ENCODE measurements around the gene PDZRN4.
"Not testable (repeated sequence)": the region's sequence is repeated elsewhere in the genome, so short reads cannot be mapped to it uniquely, and the experiment has no call there.

Gene PDZRN4

DNA sequence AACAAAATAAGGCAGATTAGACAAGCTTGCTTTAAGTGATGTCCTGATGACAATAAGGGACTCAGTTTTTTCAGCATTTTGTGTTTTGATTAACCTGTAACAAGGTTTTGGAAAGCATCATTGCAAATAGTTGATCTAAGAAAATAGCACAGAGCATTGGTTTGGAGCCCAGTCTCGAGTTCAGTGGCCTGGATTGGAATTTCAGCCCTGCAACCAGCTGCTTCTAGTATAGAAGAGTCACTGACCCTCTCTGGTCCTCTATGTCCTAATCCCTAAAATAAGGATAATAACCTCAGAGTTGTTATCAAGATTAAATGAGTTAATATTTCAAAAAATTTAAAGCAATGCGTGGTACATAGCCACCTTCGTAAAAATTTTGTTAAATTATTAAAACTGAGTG is 25.5 kb downstream of the PDZRN4 start:
- DNase-seq (ENCODE audit: low read depth in 2 of 2), result no peak

DNA sequence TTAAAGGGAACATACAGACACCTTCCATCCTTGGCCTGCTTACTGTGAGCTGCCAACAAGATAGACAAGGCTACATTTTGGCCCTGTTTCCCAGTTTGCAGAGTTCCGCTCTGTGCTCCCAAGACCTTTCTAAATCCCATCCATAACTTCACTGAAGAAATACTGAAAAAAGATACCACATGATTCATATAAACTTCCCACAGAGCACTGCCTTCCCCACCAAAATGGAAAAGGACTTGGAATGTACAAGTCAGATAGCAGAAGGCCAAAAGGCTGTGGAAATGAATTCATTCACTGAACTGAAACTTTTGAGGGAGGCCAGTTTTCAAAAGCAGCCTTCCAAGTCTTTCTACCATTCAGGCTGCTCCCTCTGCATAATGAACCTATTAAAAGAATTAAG is 29.6 kb downstream of the PDZRN4 start:
- DNase-seq (ENCODE audit: low read depth in 2 of 2), result no peak

DNA sequence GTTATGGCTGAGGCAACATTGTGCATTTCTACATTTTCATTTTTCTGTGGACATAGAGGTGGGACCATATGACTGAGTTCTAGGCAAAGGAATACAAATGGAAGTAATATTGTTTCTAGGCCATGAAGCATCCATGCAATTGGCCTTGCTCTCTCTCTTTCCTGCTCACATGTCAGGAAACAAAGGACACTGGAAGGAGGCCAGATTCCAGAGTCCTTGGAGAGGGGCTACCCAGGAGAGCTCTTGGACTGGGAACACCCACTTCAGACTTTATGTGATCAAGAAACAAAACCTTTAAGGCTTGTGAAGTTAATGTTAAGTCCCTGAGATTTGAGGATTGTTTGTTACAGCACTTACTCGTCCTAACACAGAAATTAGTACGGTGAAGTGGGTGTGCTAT is 32.8 kb downstream of the PDZRN4 start:
- no peak for DNase-seq (ENCODE audit: low read depth in 2 of 2)

DNA sequence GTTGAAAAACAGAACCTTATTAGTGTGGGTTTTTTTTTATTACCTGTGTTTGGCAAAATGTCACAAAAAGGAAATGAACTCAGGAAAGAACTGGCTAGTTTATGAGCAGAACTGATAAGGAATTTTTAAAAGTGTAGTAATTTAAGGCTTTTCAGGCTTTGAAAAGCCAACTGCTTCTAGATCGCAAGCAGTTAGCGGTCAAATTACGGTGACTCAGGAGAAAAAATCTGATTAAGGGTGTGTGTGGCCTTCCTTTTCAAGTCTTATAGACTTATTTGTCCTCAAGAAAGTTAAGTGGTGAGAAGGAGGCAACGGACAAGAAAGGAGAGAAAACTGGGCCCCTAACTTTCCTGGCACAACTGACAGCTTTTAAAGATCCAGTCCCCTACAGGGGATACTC is 33.4 kb downstream of the PDZRN4 start:
- no peak for DNase-seq (ENCODE audit: low read depth in 2 of 2)

DNA sequence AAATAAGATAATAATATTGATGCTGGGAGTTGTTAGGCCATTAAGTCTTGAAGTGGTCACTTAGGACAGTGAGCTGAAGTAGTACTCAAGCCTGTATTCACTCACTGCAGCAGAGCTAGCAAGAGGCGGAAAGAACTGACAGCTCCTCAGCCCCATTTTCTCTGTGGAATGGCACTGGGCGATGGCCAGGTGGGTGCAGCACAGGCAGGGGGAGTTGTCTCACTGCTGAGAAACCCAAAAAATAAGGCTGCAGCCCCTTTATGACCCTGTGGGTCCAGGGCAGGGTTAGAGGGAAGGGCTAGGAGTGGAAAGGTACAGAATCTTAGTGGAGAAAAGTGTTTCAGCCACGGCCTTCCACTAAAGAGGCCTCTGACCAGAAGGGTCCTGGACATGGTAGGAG is 35.5 kb downstream of the PDZRN4 start:
- no peak for DNase-seq (ENCODE audit: low read depth in 2 of 2)

DNA sequence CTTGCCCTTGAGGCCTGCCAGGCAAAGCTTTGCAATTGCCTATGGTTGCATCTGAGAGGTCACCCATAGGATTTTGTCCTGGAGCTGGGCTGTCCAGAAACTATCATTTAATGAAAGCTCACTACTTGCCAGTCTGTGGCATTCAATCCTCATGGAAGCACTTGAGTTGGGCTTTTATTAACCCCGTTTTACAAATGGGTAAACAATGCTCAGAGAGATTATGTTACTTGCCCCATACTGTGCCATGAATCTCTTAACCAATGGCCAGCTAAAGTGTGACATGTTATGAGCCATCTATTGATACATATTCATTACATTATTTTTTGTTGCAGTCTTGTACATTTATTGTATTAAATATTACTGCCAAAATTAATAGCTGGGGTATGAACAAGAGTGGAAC is 35.9 kb downstream of the PDZRN4 start:
- DNase-seq (ENCODE audit: low read depth in 2 of 2), result no peak

DNA sequence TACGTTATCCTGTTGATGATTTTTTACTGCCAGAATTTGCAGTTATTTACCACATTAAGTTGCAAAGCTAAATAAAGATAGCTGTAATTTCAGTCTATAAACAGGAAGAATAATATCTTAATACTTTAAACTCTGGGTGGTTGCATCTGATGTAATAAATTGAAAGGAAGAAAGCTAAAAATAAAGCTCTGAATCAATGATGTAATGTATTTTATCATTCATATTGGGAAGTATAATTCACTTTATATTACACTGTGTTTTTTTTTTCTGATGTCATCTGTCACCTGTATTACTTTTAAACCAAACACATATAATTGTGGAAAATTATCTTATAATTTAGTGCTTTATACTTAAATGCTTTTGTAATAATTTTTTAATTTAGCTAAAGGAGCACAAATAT is 37.1 kb downstream of the PDZRN4 start:
- DNase-seq (ENCODE audit: low read depth in 2 of 2), result no peak

DNA sequence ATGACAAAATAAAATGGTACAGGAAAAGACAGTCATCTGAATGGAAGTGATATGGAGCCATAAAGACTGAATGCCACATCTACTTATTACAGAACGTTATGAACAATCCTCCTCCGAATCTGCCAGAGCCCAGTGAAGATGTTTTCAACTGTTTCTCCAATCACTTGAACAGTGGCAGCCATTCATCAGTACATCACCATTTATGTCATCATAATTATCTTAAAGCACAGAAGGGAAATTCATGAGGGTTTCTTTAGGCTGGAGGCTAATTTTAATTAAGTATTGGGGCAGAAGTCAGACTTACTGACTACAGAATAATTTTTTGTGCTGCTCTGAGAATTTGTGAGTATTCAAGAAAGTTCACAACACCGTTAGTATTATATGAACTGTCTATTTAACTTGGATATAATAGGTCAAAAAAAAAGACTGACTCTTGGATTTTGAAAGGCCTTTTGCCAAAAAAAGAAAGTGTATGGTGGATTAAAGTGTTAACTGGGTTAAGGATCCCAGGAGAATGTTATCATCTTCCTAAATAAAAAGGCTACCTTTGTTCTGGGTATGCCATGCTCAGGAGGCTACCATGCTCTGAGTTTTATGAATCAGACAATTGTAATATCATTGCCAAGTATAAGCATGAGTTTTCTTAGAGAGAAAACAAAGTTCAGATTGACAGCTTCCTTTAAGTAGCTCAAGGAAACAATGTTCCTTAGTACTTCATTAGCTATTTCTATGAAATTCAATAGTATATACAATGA is 40.1 kb downstream of the PDZRN4 start:
- no peak for DNase-seq (ENCODE audit: low read depth in 2 of 2)

DNA sequence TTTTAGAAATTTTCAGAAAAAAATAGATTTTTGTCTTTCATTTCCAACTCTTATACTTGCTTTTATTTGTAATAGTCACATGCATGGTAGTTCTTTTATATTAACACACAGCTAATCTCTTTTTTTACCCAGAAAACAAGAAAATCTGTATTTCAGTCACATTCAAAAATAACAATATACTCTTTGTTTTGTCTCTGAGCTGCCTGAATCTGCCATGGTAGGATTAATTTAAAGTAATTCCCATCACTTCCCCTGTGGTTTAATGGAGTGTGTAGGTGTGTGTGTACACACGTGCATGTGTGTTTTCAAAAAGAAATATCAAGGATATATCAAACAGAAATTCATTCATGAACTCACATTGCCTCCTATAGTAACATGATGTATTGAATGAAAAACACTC is 42.6 kb downstream of the PDZRN4 start:
- no peak for DNase-seq (ENCODE audit: low read depth in 2 of 2)

DNA sequence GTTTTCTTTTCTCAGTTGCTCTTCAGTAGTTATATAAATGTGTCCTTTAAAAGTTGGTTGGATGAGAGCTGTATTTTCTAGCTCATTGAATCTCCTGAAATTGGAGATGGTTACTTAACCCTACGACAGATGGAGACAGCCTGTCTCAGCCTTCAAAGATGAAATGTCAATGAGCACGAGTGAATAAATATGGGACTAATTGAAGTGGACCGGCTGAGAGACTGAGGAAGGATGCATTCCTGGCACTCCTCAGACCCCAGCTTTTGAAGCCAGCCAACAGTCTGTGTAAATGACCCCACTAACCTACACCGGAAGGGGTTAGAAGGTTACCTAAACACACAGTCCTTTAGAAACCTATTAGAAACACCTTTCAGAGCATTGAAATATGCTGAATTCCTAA is 46.6 kb downstream of the PDZRN4 start:
- no peak for DNase-seq (ENCODE audit: low read depth in 2 of 2)

DNA sequence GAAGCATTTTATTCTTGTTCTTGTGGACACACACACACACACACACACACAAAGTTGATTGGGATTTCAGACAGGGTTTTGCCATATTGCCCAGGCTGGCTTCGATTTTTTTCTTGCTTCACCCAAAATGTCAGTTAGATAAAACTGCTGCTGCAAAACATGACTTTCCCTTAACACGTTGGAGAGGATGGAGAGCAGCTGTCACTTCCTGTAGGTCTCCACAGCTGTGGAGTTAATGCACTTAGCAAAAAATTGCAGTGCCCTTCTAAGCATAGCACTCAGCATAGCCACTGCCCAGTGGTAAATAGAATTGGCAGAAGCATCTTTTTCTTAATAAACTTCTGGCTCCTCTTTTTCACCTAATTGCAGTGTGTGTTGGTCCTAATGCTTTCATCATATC is 54.5 kb downstream of the PDZRN4 start:
- DNase-seq (ENCODE audit: low read depth in 2 of 2), result no peak

DNA sequence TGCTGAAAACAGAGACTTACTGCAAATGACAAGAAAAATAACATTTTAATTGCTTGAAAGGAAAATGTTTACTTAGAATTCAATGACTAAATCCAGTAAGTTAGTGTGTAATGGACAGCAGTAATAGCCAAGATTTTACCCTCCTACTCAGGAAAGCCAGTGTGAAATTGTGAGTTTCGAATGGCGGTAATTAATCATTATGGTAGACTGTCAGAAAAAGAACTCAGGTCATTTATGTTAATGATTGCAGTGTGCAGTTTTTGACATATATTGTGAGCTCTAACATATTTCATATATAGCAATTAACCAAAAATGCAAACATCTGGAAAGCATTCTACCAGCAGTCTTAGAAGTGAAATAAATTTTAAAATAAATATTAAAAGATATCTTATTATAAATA is 60.3 kb downstream of the PDZRN4 start:
- DNase-seq (ENCODE audit: low read depth in 2 of 2), result no peak

DNA sequence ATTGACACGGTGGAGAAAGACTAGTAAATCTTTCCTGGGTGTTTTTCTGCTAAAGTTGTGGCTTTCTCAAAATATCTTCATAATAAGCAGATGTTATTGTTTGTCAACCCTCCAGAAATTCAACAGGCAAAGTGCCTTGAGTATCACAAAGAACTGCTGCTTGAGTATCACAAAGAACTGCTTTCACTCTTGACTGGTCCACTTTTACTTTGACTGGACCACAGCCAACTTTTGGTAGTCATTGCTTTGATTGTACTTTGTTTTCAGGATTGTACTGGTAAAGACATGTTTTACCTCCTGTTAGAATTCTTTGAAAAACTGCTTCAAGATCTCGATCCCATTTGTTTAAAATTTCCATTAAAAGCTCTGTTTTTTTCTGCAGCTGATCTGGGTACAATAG is 62.6 kb downstream of the PDZRN4 start:
- DNase-seq (ENCODE audit: low read depth in 2 of 2), result no peak

DNA sequence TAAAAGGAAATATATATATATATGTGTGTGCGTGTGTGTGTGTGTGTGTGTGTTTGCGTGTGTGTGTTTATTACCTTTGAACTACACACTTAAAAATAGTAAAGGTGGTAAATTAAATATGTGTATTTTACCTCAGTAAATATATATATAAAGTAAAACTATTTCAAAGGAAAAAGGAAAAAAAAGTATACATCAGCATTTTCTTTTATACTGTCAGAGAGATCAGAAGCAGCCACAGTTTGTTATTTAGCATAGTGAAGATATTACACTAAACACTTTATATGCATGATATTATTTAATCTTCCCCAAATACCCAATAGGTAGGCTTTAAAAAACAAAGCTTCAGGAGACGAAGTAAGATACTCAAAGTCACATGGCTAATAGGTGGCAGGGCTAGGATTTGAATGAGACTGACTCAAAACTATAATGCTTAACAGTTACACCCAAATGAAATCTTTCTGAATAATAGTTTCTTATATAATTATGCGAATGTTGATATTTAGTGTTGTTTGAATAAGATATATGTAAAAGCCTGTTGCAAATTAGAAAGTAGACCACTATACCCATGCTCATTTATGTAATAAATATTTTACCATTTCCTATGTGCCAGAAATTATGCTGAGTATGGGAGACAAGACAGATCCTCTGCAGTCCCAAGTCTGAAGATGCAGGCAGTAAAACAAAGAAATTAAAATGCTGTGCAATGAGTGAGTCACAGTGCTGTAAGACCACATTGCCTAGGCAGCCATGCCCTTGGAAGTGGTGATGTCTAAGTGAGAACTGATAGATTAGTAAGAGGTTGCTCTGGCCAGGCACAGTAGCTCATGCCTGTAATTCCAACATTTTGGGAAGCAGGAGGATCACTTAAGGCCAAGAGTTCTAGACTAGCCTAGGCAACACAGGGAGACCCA is 66.1 kb downstream of the PDZRN4 start:
- DNase-seq (ENCODE audit: low read depth in 2 of 2), result no peak

DNA sequence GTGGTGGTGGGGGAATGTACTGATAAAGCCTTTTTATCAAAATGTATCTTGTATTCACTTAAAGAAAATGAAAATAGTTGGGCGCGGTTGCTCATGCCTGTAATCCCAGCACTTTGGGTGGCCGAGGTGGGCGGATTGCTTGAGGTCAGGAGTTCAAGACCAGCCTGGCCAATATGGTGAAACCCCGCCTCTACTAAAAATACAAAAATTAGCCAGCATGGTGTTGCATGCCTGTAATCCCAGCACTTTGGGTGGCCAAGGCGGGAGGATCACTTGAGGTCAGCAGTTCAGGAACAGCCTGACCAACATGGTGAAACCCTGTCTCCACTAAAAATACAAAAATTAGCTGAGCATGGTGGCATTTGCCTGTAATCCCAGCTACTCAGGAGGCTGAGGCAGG is 75.1 kb downstream of the PDZRN4 start:
- not testable (repeated sequence) for DNase-seq (ENCODE audit: low read depth in 2 of 2)

DNA sequence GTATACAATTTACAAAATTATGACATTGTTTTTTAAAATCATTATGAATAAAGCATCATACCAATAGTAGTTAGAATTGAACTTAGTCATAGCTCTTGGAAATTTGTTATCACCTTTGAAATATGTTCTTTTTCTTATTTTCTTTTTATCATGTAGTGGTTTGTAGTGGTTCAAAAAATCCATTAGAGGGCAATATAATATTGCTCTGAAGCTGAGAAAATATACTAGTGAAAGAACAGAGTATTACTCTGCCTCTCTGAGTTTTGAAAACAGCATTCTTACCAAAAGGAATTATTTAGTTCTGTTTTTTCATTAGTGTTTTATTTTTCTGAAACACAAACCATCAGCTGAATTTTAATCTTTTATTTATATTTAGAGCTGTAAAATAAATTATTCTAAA is 76.2 kb downstream of the PDZRN4 start:
- DNase-seq (ENCODE audit: low read depth in 2 of 2), result no peak

DNA sequence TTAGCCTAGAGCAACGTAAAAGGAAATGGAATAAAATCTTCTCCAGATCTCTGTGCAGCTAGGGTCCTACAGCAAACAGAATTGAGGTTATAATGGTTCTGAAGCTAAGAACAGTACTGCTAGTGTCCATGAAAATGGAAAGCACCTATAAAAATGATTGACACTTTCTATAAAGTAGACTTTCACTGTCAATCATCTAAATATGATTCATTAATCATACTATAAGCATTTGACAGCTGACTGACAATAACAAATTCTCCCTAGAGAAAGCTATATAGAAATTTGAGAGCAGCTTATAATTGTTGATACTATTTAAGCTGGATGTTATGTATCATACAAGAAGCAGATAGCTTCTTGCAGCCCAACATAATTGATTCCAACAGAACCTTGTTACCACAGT is 80.9 kb downstream of the PDZRN4 start:
- no peak for DNase-seq (ENCODE audit: low read depth in 2 of 2)

DNA sequence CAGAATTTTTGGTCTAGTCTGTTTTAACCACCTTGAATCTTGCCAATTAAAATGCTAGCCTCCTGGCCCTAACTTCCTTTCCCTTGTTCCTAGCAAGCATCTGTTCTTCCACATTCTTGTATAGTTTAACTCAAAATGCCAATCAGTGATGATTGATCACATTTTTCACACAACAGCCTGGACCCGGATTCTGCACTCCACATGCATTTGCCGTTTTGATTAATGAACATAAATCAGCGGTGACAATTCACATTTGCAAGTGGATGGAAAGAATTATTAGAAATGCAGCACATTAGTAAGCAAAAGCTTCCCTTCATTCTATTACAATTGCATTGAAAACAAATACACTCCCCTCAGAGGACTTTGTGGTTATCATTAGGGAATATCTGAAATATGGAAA is 83.4 kb downstream of the PDZRN4 start:
- DNase-seq (ENCODE audit: low read depth in 2 of 2), result no peak

DNA sequence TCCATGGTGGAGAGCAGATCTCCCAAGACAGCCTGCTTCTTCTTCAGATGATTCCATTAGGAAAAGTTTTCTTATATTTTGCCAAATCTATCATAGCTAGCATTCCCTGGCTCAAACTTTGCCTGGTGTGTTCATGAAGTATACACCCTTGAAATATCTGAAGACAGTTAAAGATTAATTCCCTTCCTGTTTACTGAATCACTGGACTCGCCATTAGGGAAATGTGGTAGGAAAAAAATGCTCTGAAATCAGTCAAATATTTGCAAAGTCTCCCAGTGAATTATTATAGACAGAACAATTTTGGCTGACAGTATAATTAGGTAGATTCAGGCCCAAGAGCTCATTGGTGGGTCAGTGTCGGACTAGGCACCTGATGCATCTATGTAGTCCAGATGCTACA is 86.5 kb downstream of the PDZRN4 start:
- DNase-seq (ENCODE audit: low read depth in 2 of 2), result no peak

DNA sequence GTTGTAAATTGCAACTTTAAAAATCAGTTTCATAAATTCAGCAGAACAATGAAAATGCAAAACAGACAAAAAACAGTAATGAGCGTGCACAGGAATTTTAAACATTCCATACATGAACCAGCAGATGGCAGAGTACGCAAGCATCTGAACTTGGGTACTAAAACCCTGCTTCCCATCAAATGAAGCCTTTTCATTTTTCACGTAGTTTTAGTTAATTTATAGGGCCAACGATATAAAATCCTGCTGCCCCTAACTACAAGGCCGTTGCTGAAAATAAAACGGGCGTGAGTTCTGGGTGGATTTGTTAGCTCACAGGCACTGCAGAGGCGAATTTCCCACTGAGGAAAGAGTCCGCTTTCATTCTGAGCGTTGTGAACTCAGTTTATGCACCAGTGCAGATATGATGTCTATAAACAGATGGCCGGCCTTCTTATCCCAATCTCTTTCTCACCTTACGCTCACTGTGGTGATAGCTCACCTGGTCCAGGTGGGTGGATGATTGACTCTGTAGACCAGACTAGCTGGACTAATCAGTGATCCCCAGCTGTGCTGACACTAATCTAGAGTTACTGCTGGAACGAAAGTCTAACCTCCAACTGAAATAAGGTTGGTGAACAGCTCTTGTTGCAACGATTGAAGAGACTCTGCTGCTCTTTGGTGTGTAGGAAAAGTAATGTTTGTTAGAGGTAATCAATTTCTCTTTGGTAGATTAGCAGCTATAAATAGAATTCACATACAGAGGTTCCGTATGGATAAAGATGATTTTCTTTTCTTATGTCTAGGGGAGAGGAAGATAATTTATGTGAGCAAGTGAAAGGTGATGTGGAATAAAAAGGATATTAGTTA is 89.2 kb downstream of the PDZRN4 start:
- DNase-seq (ENCODE audit: low read depth in 2 of 2), result peak; percentile 11 to 12

DNA sequence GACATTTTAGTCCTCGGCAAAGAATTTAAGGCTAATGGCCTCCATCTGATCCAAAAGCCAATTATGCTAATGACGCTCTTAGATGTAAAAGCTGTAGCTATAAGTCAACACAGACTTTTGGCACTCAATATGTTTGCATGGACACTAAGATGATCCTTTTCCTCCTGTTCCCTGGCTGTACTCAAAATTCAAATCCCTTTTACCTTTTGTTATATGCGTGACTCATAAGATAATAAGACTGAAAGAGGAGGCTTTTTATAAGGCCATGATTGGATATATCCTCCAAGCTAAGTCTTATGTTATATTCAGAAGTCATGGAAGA is 89.8 kb downstream of the PDZRN4 start:
- DNase-seq (ENCODE audit: low read depth in 2 of 2), result no peak

DNA sequence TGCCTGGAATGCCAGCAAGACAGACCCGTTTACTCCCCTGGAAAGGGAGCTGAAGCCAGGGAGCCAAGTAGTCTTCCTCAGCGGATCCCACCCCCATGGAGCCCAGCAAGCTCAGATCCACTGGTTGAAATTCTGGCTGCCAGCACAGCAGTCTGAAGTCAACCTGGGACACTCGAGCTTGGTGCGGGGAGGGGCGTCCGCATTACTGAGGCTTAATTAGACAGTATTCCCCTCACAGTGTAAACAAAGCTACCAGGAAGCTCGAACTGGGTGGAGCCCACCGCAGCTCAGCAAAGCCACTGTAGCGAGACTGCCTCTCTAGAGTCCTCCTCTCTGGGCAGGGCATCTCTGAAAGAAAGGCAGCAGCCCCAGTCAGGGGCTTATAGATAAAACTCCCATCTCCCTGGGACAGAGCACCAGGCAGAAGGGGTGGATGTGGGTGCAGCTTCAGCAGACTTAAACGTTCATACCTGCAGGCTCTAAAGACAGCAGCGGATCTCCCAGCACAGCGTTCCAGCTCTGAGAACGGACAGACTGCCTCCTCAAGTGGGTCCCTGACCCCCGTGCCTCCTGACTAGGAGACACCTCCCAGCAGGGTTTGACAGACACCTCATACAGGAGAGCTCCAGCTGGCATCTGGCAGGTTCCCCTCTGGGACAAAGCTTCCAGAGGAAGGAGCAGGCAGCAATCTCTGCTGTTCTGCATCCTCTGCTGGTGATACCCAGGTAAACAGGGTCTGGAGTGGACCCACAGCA is 92.4 kb downstream of the PDZRN4 start:
- not testable (repeated sequence) for DNase-seq (ENCODE audit: low read depth in 2 of 2)
